Mesenchymal stem cell (in vitro differentiated cells and primary cell): ENCODE measurements around the gene SLC25A44.

Experiments used
- DNase-seq: peaks from one replicate; pipeline ENCODE4 v3.0.0-alpha.2; 2013
- H2AFZ ChIP-seq: one replicate; pipeline ENCODE4 v1.6.1; 2013; ENCODE audit warnings: low read depth, mild to moderate bottlenecking, control low read depth, inconsistent platforms, low read length, moderate library complexity
- H2AK5ac ChIP-seq: 2 replicates; pipeline ENCODE4 v1.6.1; 2013; ENCODE audit warnings: low read length, moderate library complexity, mild to moderate bottlenecking, inconsistent platforms; ENCODE audit not compliant: severe bottlenecking
- H2BK120ac ChIP-seq: one replicate; pipeline ENCODE4 v1.6.1; 2013; ENCODE audit warnings: low read depth, mild to moderate bottlenecking, inconsistent platforms, low read length, moderate library complexity
- H2BK12ac ChIP-seq, 2 experiments: one replicate each; pipeline ENCODE4 v1.6.1; 2013; ENCODE audit warnings: inconsistent platforms in 2 of 2, low read length in 2 of 2, mild to moderate bottlenecking in 2 of 2, moderate library complexity in 2 of 2, control low read depth in 1 of 2
- H2BK15ac ChIP-seq: one replicate; pipeline ENCODE4 v1.6.1; 2013; ENCODE audit warnings: mild to moderate bottlenecking, low read depth, inconsistent platforms; ENCODE audit not compliant: poor library complexity, severe bottlenecking
- H2BK5ac ChIP-seq: 2 replicates; pipeline ENCODE4 v1.6.1; 2013; ENCODE audit warnings: low read depth, mild to moderate bottlenecking, low read length, control low read depth, inconsistent platforms; ENCODE audit not compliant: poor library complexity, severe bottlenecking
- H3K14ac ChIP-seq, 2 experiments: one replicate each; pipeline ENCODE4 v1.6.1; 2013; ENCODE audit warnings: inconsistent platforms in 2 of 2, low read length in 2 of 2, control low read depth in 1 of 2, mild to moderate bottlenecking in 1 of 2, moderate library complexity in 1 of 2
- H3K18ac ChIP-seq, 2 experiments: one replicate each; pipeline ENCODE4 v1.6.1; 2013; ENCODE audit warnings: inconsistent platforms in 2 of 2, low read length in 2 of 2, control low read depth in 1 of 2, low read depth in 1 of 2, mild to moderate bottlenecking in 1 of 2
- H3K23ac ChIP-seq, 2 experiments: one replicate each; pipeline ENCODE4 v1.6.1; 2013; ENCODE audit warnings: inconsistent platforms in 2 of 2, low read length in 2 of 2, mild to moderate bottlenecking in 2 of 2, moderate library complexity in 2 of 2, control low read depth in 1 of 2
- H3K27ac ChIP-seq: 2 replicates; pipeline ENCODE4 v1.5.1; 2013; ENCODE audit warnings: mild to moderate bottlenecking, moderate library complexity, low read length, control low read depth, inconsistent platforms; ENCODE audit not compliant: poor library complexity, severe bottlenecking
- H3K27me3 ChIP-seq, 2 experiments: 2 replicates each; pipeline versions ENCODE4 v1.6.1 to v1.7.0; 2013; ENCODE audit warnings: low read length in 2 of 2, mild to moderate bottlenecking in 2 of 2, moderate library complexity in 2 of 2, control low read depth in 1 of 2, inconsistent platforms in 1 of 2; ENCODE audit not compliant: control insufficient read depth in 1 of 2, insufficient read depth in 1 of 2
- H3K36me3 ChIP-seq, 2 experiments: 2 replicates each; pipeline versions ENCODE4 v1.6.1 to v1.7.0; 2013; ENCODE audit warnings: low read length in 2 of 2, control low read depth in 1 of 2, inconsistent platforms in 1 of 2, low read depth in 1 of 2, mild to moderate bottlenecking in 1 of 2; ENCODE audit not compliant: insufficient read depth in 2 of 2, control insufficient read depth in 1 of 2
- H3K4ac ChIP-seq, 2 experiments: one replicate each; pipeline ENCODE4 v1.6.1; 2013; ENCODE audit warnings: inconsistent platforms in 2 of 2, low read length in 2 of 2, mild to moderate bottlenecking in 2 of 2, moderate library complexity in 2 of 2, control low read depth in 1 of 2, low read depth in 1 of 2
- H3K4me1 ChIP-seq: 2 replicates; pipeline ENCODE4 v1.6.1; 2013; ENCODE audit warnings: low read depth, low read length, control low read depth; ENCODE audit not compliant: control insufficient read depth, insufficient read depth
- H3K4me2 ChIP-seq: 2 replicates; pipeline ENCODE4 v1.6.1; 2013; ENCODE audit warnings: low read length, mild to moderate bottlenecking, inconsistent platforms; ENCODE audit not compliant: poor library complexity, severe bottlenecking
- H3K4me3 ChIP-seq, 2 experiments: 2 replicates each; pipeline versions ENCODE4 v1.5.1 to v1.7.0; 2013; ENCODE audit warnings: low read length in 2 of 2, mild to moderate bottlenecking in 2 of 2, control low read depth in 1 of 2, low read depth in 1 of 2; ENCODE audit not compliant: insufficient read depth in 1 of 2
- H3K79me1 ChIP-seq: replicated peaks from 2 replicates; pipeline ENCODE4 v1.6.1; 2013; ENCODE audit warnings: mild to moderate bottlenecking, control low read depth, low read length, inconsistent platforms; ENCODE audit not compliant: poor library complexity, severe bottlenecking
- H3K9ac ChIP-seq: 2 replicates; pipeline ENCODE4 v1.7.0; 2013; ENCODE audit warnings: mild to moderate bottlenecking, low read length, moderate library complexity
- H3K9me3 ChIP-seq: 2 replicates; pipeline ENCODE4 v1.7.0; 2013; ENCODE audit warnings: mild to moderate bottlenecking, low read length; ENCODE audit not compliant: control insufficient read depth
- H4K8ac ChIP-seq: one replicate; pipeline ENCODE4 v1.6.1; 2013; ENCODE audit warnings: inconsistent platforms, mild to moderate bottlenecking, low read length, moderate library complexity
- H4K91ac ChIP-seq: one replicate; pipeline ENCODE4 v1.6.1; 2013; ENCODE audit warnings: mild to moderate bottlenecking, low read length, inconsistent platforms
- WGBS: methylation state at CpG from one replicate; pipeline ENCODE4 v1.1.7; 2013; ENCODE audit warnings: mixed read lengths; 5-methylcytosine and 5-hydroxymethylcytosine counted together

SLC25A44 gene

GRCh38 chr1:156244712-156245111 lies 50.8 kb downstream of the SLC25A44 start:
- Histone ChIP-seq H2BK12ac (no peak overlapping the region), H3K79me1 (no peaks in the 10 kb centered on the region), H2BK120ac (no peak overlapping the region), H3K4me1 (peaks cover 21% of the 10 kb centered on the region), H3K36me3 (peaks cover 10 to 52% of the 10 kb centered on the region in 2 experiments), H3K23ac (no peak overlapping the region), H2BK15ac (no peak overlapping the region), H4K91ac (no peak overlapping the region), H3K27me3 (peaks cover 0 to 30% of the 10 kb centered on the region in 2 experiments), H3K9me3 (no peaks in the 10 kb centered on the region), H3K4me2 (no peak overlapping the region), H3K27ac (no peak overlapping the region), H3K18ac (no peak overlapping the region), H2AK5ac (no peak overlapping the region), H2AFZ (no peak overlapping the region), H4K8ac (no peak overlapping the region), H2BK5ac (no peak overlapping the region), H3K4me3 (no peak overlapping the region), H3K4ac (no peak overlapping the region), H3K9ac (no peak overlapping the region), H3K14ac (no peak overlapping the region)
- 95% methylated on average over 17 of the region's 17 CpGs for WGBS
- DNase-seq = no peak

GRCh38 chr1:156245451-156246232 lies 51.7 kb downstream of the SLC25A44 start:
- Histone ChIP-seq H3K9me3 (no peaks in the 10 kb centered on the region), H3K4me2 (no peak overlapping the region), H3K4me1 (peaks cover 21% of the 10 kb centered on the region), H4K8ac (no peak overlapping the region), H3K79me1 (no peaks in the 10 kb centered on the region), H3K36me3 (peaks cover 19 to 57% of the 10 kb centered on the region in 2 experiments), H3K18ac (no peak overlapping the region), H3K23ac (no peak overlapping the region), H4K91ac (no peak overlapping the region), H3K9ac (no peak overlapping the region), H2AFZ (no peak overlapping the region), H3K4me3 (peak overlapping the region in 1 of 2 experiments; percentile 48), H2BK5ac (no peak overlapping the region), H2BK12ac (no peak overlapping the region), H2AK5ac (no peak overlapping the region), H2BK120ac (no peak overlapping the region), H3K27me3 (peaks cover 0 to 30% of the 10 kb centered on the region in 2 experiments), H3K27ac (no peak overlapping the region), H3K4ac (no peak overlapping the region), H3K14ac (no peak overlapping the region), H2BK15ac (no peak overlapping the region)
- DNase-seq = no peak
- 90% methylated on average over 67 of the region's 69 CpGs for WGBS

GRCh38 chr1:156246241-156246780 lies 52.4 kb downstream of the SLC25A44 start:
- Histone ChIP-seq H2BK12ac (no peak overlapping the region), H3K9ac (no peak overlapping the region), H4K8ac (no peak overlapping the region), H3K14ac (no peak overlapping the region), H3K36me3 (peaks cover 26 to 60% of the 10 kb centered on the region in 2 experiments), H2BK120ac (no peak overlapping the region), H3K4me1 (peaks cover 14% of the 10 kb centered on the region), H3K4ac (no peak overlapping the region), H2AK5ac (no peak overlapping the region), H2AFZ (no peak overlapping the region), H3K4me2 (no peak overlapping the region), H4K91ac (no peak overlapping the region), H3K18ac (no peak overlapping the region), H2BK5ac (no peak overlapping the region), H3K4me3 (peak overlapping the region in 1 of 2 experiments; percentile 48), H3K27ac (no peak overlapping the region), H3K9me3 (no peaks in the 10 kb centered on the region), H2BK15ac (no peak overlapping the region), H3K23ac (no peak overlapping the region), H3K27me3 (peaks cover 0 to 30% of the 10 kb centered on the region in 2 experiments), H3K79me1 (no peaks in the 10 kb centered on the region)
- WGBS = 76% methylated on average over 7 of the region's 10 CpGs
- no peak for DNase-seq

- no peak for DNase-seq
- no peak overlapping the region for H2AK5ac ChIP-seq
Measured at GRCh38 chr1:156246781-156247459, 53.0 kb downstream of the SLC25A44 start.

More at GRCh38 chr1:156246781-156247459, 53.0 kb downstream of the SLC25A44 start:
- Histone ChIP-seq H3K9me3 (no peaks in the 10 kb centered on the region), H3K18ac (no peak overlapping the region), H2BK15ac (no peak overlapping the region), H2BK5ac (no peak overlapping the region), H3K9ac (no peak overlapping the region), H3K4me1 (peaks cover 8% of the 10 kb centered on the region), H3K36me3 (peaks cover 32 to 66% of the 10 kb centered on the region in 2 experiments), H3K4me3 (no peak overlapping the region), H2BK120ac (no peak overlapping the region), H3K23ac (no peak overlapping the region), H2BK12ac (no peak overlapping the region), H3K4me2 (no peak overlapping the region), H3K27me3 (peaks cover 0 to 30% of the 10 kb centered on the region in 2 experiments), H3K79me1 (no peaks in the 10 kb centered on the region), H3K27ac (no peak overlapping the region), H2AFZ (no peak overlapping the region), H4K91ac (no peak overlapping the region), H3K14ac (no peak overlapping the region), H4K8ac (no peak overlapping the region), H3K4ac (no peak overlapping the region)
- 88% methylated on average over 16 of the region's 16 CpGs for WGBS
